ENCODE measurements around the gene UST. TPM values are rescaled to one million over a fixed set of nuclear protein-coding genes. Genes with fewer than 3 reads are reported as not detected.
A peak's percentile ranks its signal among the peaks of the same experiment; 100 is the strongest.
"Not testable (repeated sequence)": the region's sequence is repeated elsewhere in the genome, so short reads cannot be mapped to it uniquely, and the experiment has no call there.

UST gene
- polyA plus RNA-seq, 1 donor (not counting 4 experiments of a cell fraction or from before 2014, with no cell fraction given) = 6.1 TPM

DNA sequence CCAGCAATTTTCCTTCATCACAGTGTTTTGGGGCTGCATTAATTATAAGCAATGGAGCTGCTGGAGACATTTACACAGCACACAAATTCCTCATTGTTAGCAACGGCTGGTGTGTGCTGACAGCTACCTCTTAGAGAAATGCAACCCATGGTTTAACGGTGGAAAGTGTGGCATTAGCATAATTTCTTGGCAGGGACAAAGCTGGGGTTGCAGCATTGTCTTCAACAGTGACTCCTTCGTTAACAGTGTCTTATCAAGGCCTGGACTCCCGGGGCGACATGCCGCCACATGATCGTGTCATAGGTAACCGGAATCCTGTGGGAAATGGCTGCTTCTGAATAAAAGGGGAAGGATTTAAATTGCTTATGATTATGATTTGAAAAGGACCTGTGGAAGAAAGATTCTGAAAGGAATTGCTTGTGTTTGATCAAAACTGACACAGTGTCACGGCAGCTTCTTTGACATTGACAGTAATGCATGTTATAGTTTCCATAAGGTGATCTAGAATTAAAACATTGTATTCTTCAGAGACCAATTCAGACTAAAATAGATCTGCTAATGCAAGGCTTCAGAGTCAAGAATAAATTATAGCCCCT, 128.0 kb downstream of the UST start:
- H3K27me3 ChIP-seq (ENCODE audit: control insufficient read depth, extremely low read depth, insufficient read depth, low read length) = no peaks in the 10 kb centered on the region
- H3K4me1 ChIP-seq (ENCODE audit: control insufficient read depth, extremely low read depth, insufficient read depth, low read length) = peaks cover 40% of the 10 kb centered on the region
- H2AFZ ChIP-seq (ENCODE audit: control insufficient read depth, low read length) = peak overlapping the region; percentile 54
- H3K9ac ChIP-seq (ENCODE audit: control insufficient read depth, extremely low read depth, insufficient read depth, low read length) = no peak overlapping the region
- peak overlapping the region; percentile 59 for H3K4me2 ChIP-seq (ENCODE audit: control insufficient read depth, extremely low read depth, insufficient read depth, low read depth, low read length)
- H3K27ac ChIP-seq (ENCODE audit: control insufficient read depth, insufficient read depth, low read length) = peak overlapping the region; percentile 42
- dilution Hi-C loops (cut with MboI; ENCODE audit: extremely low pct_ligation_motif_present, low sequenced_read_pairs) = no loop called here
- no peaks in the 10 kb centered on the region for H3K9me1 ChIP-seq (ENCODE audit: control insufficient read depth, extremely low read depth, insufficient read depth, low read length)
- DNase-seq (ENCODE audit: low read depth, low spot score) = no peak
- no peak for TF ChIP-seq CTCF (optimal IDR thresholded peaks at IDR 0.05 in 1 of 3, IDR thresholded peaks at IDR 0.05 in 1 of 3, conservative IDR thresholded peaks at IDR 0.05 in 1 of 3; ENCODE audit: extremely low read depth in 1 of 3, insufficient read depth in 2 of 3, low read length in 3 of 3)
- no peaks in the 10 kb centered on the region for H3K79me2 ChIP-seq (ENCODE audit: control insufficient read depth, insufficient read depth, low read length)
- no peaks in the 10 kb centered on the region for H3K9me3 ChIP-seq (ENCODE audit: control insufficient read depth, low read depth, low read length)
- peak; percentile 91 for FAIRE-seq
- no peaks in the 10 kb centered on the region for H3K36me3 ChIP-seq (ENCODE audit: control insufficient read depth in 2 of 2, extremely low read depth in 1 of 2, insufficient read depth in 2 of 2, low read length in 2 of 2)
- peak overlapping the region in 2 of 3 experiments; percentile 30 to 44 for H3K4me3 ChIP-seq (ENCODE audit: control insufficient read depth in 2 of 3, extremely low read depth in 1 of 3, insufficient read depth in 2 of 3, low read depth in 1 of 3, low read length in 3 of 3)
- no peaks in the 10 kb centered on the region for H4K20me1 ChIP-seq (ENCODE audit: control insufficient read depth, extremely low read depth, insufficient read depth, low read length)

DNA sequence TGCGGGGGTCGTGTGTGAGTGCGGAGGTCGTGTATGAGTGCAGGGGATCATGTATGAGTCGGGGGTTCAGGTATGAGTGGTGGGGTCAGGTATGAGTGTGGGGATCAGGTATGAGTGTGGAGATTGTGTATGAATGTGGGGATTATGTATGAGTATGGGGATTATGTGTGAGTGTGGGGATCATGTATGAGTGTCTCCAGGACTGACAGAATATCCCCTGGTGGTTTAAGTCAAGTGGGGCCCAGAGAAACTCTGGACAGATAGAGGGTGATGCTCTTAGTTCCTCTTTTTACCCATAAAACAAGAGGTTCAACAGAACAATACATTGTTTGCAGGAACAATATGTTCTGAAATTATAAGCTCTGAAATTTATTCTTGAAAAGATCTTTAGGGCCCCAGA, 131.9 kb downstream of the UST start:
- Histone ChIP-seq H3K36me3 (ENCODE audit: control insufficient read depth in 2 of 2, extremely low read depth in 1 of 2, insufficient read depth in 2 of 2, low read length in 2 of 2) (no peaks in the 10 kb centered on the region), H2AFZ (ENCODE audit: control insufficient read depth, low read length) (no peak overlapping the region), H3K4me1 (ENCODE audit: control insufficient read depth, extremely low read depth, insufficient read depth, low read length) (peaks cover 15% of the 10 kb centered on the region), H4K20me1 (ENCODE audit: control insufficient read depth, extremely low read depth, insufficient read depth, low read length) (no peaks in the 10 kb centered on the region), H3K79me2 (ENCODE audit: control insufficient read depth, insufficient read depth, low read length) (no peaks in the 10 kb centered on the region), H3K9me1 (ENCODE audit: control insufficient read depth, extremely low read depth, insufficient read depth, low read length) (no peaks in the 10 kb centered on the region), H3K27ac (ENCODE audit: control insufficient read depth, insufficient read depth, low read length) (no peak overlapping the region), H3K27me3 (ENCODE audit: control insufficient read depth, extremely low read depth, insufficient read depth, low read length) (no peaks in the 10 kb centered on the region), H3K4me3 (ENCODE audit: control insufficient read depth in 2 of 3, extremely low read depth in 1 of 3, insufficient read depth in 2 of 3, low read depth in 1 of 3, low read length in 3 of 3) (no peak overlapping the region), H3K4me2 (ENCODE audit: control insufficient read depth, extremely low read depth, insufficient read depth, low read depth, low read length) (no peak overlapping the region), H3K9ac (ENCODE audit: control insufficient read depth, extremely low read depth, insufficient read depth, low read length) (no peak overlapping the region), H3K9me3 (ENCODE audit: control insufficient read depth, low read depth, low read length) (no peaks in the 10 kb centered on the region)
- dilution Hi-C loops (cut with MboI; ENCODE audit: extremely low pct_ligation_motif_present, low sequenced_read_pairs) = no loop called here
- no peak for DNase-seq (ENCODE audit: low read depth, low spot score)
- TF ChIP-seq CTCF (optimal IDR thresholded peaks at IDR 0.05 in 1 of 3, IDR thresholded peaks at IDR 0.05 in 1 of 3, conservative IDR thresholded peaks at IDR 0.05 in 1 of 3; ENCODE audit: extremely low read depth in 1 of 3, insufficient read depth in 2 of 3, low read length in 3 of 3) (no peak), EZH2 (IDR thresholded peaks at IDR 0.05; ENCODE audit: low read length) (no peak)
- no peak for FAIRE-seq

DNA sequence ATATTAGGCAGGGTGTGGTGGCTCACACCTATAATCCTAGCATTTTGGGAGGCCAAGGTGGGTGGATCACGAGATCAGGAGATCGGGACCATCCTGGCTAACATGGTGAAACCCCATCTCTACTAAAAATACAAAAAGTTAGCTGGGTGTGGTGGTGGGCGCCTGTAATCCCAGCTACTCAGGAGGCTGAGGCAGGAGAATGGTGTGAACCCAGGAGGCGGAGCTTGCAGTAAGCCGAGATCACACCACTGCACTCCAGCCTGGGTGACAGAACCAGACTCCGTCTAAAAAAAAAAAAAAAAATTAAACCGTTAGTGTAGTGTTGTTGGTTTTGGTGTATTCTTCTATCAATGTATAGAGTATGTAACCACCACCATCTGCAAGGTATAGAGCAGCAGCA, 133.9 kb downstream of the UST start:
- dilution Hi-C loops (cut with MboI; ENCODE audit: extremely low pct_ligation_motif_present, low sequenced_read_pairs); H3K9me1 ChIP-seq (ENCODE audit: control insufficient read depth, extremely low read depth, insufficient read depth, low read length); H3K79me2 ChIP-seq (ENCODE audit: control insufficient read depth, insufficient read depth, low read length); H3K27ac ChIP-seq (ENCODE audit: control insufficient read depth, insufficient read depth, low read length); H3K4me1 ChIP-seq (ENCODE audit: control insufficient read depth, extremely low read depth, insufficient read depth, low read length); H3K4me2 ChIP-seq (ENCODE audit: control insufficient read depth, extremely low read depth, insufficient read depth, low read depth, low read length); H3K9ac ChIP-seq (ENCODE audit: control insufficient read depth, extremely low read depth, insufficient read depth, low read length); H3K4me3 ChIP-seq (ENCODE audit: control insufficient read depth in 2 of 3, extremely low read depth in 1 of 3, insufficient read depth in 2 of 3, low read depth in 1 of 3, low read length in 3 of 3); H3K27me3 ChIP-seq (ENCODE audit: control insufficient read depth, extremely low read depth, insufficient read depth, low read length); H4K20me1 ChIP-seq (ENCODE audit: control insufficient read depth, extremely low read depth, insufficient read depth, low read length); H3K9me3 ChIP-seq (ENCODE audit: control insufficient read depth, low read depth, low read length); FAIRE-seq; H2AFZ ChIP-seq (ENCODE audit: control insufficient read depth, low read length); H3K36me3 ChIP-seq (ENCODE audit: control insufficient read depth in 2 of 2, extremely low read depth in 1 of 2, insufficient read depth in 2 of 2, low read length in 2 of 2); DNase-seq (ENCODE audit: low read depth, low spot score): not testable (repeated sequence)
